Vagina (tissue), 2 donors: Measurements from ENCODE around the gene PAQR5. TPM values are rescaled to one million over a fixed set of nuclear protein-coding genes. Genes with fewer than 3 reads are reported as not detected.

Source experiments
- DNase-seq, 2 donors: peaks; one replicate each; pipeline ENCODE4 v3.0.0-alpha.2; 2017; ENCODE audit errors: extremely low spot score in 2 of 2
- H3K27ac ChIP-seq: fragments of 200-600 bp; sonication (generic); one replicate; pipeline ENCODE4 v1.5.1; 2019
- H3K27me3 ChIP-seq: fragments of 200-600 bp; sonication (generic); one replicate; pipeline ENCODE4 v1.5.1; 2019
- H3K36me3 ChIP-seq, 2 donors: fragments of 200-600 bp; sonication (generic); one replicate each; pipeline ENCODE4 v1.5.1; 2017 to 2019
- H3K4me1 ChIP-seq: fragments of 200-600 bp; sonication (generic); one replicate; pipeline ENCODE4 v1.5.1; 2019
- H3K4me3 ChIP-seq, 2 donors: fragments of 200-600 bp; sonication (generic); 1 replicate in 1 of 2; 2 replicates in 1 of 2; pipeline ENCODE4 v1.5.1; 2016 to 2019
- H3K9me3 ChIP-seq: fragments of 200-600 bp; sonication (generic); one replicate; pipeline ENCODE4 v1.5.1; 2019
- CTCF ChIP-seq, 3 experiments: fragments of 450-650 bp in 2 of 3; fragments of 200-600 bp in 1 of 3; sonication (generic) in 1 of 3; IDR thresholded peaks; one replicate each; pipeline ENCODE4 v1.5.1; 2017 to 2019; ENCODE audit warnings: antibody characterized with exemption in 3 of 3, mild to moderate bottlenecking in 2 of 3, moderate library complexity in 2 of 3
- POLR2A ChIP-seq, 2 donors: fragments of 450-650 bp; IDR thresholded peaks; one replicate each; pipeline ENCODE4 v1.6.1; 2017; ENCODE audit warnings: antibody characterized with exemption in 2 of 2, mild to moderate bottlenecking in 2 of 2, moderate library complexity in 2 of 2
- POLR2AphosphoS5 ChIP-seq, 2 donors: sonication (generic); formaldehyde crosslinking; IDR thresholded peaks; one replicate each; pipeline ENCODE4 v1.9.0; 2017; ENCODE audit warnings: antibody characterized with exemption in 2 of 2, mild to moderate bottlenecking in 2 of 2, low read depth in 1 of 2; ENCODE audit not compliant: insufficient read depth in 1 of 2
- intact Hi-C: fragments of 100-400 bp; cut with DNase I; formaldehyde crosslinking; loops from one replicate; pipeline ENCODE4 v1.15.1; 2023
- total RNA-seq: library from RNA; depleted of rRNA; stranded (reverse); fragments of >200 nt; gene quantifications from one replicate; pipeline ENCODE4 v1.2.3, GENCODE V29; 2016

Gene PAQR5
- total RNA-seq, 1 donor from 2014 or later: 9.1 TPM

- no peak overlapping the region for H3K4me3 ChIP-seq
- intact Hi-C loops: no loop called here
These were observed 23.5 kb upstream of the PAQR5 start for GRCh38 chr15:69275074-69275670.

GRCh38 chr15:69275933-69276560 is 22.7 kb upstream of the PAQR5 start:
- Histone ChIP-seq H3K36me3 (no peaks in the 10 kb centered on the region), H3K27ac (no peak overlapping the region), H3K27me3 (no peaks in the 10 kb centered on the region), H3K4me1 (peaks cover 5% of the 10 kb centered on the region), H3K9me3 (no peaks in the 10 kb centered on the region), H3K4me3 (no peak overlapping the region)
- intact Hi-C loops: no loop called here
- TF ChIP-seq CTCF (IDR thresholded peaks at IDR 0.05) (no peak), POLR2AphosphoS5 (IDR thresholded peaks at IDR 0.05; ENCODE audit: insufficient read depth in 1 of 2, low read depth in 1 of 2) (no peak), POLR2A (IDR thresholded peaks at IDR 0.05) (no peak)
- no peak for DNase-seq

More at GRCh38 chr15:69275074-69275670, 23.5 kb upstream of the PAQR5 start:
- Histone ChIP-seq H3K36me3 (peaks cover 0 to 2% of the 10 kb centered on the region in 2 donors), H3K9me3 (no peaks in the 10 kb centered on the region), H3K4me1 (peaks cover 5% of the 10 kb centered on the region), H3K27me3 (no peaks in the 10 kb centered on the region), H3K27ac (no peak overlapping the region)
- TF ChIP-seq POLR2A (IDR thresholded peaks at IDR 0.05): no peak
- no peak for TF ChIP-seq CTCF (IDR thresholded peaks at IDR 0.05)
- TF ChIP-seq POLR2AphosphoS5 (IDR thresholded peaks at IDR 0.05; ENCODE audit: insufficient read depth in 1 of 2, low read depth in 1 of 2): no peak
- DNase-seq: no peak

- TF ChIP-seq CTCF (IDR thresholded peaks at IDR 0.05) (no peak), POLR2A (IDR thresholded peaks at IDR 0.05) (no peak), POLR2AphosphoS5 (IDR thresholded peaks at IDR 0.05; ENCODE audit: insufficient read depth in 1 of 2, low read depth in 1 of 2) (no peak)
These were observed 21.4 kb upstream of the PAQR5 start for GRCh38 chr15:69277316-69277715.

GRCh38 chr15:69279636-69280035 is 19.1 kb upstream of the PAQR5 start:
- Histone ChIP-seq H3K27ac (no peak overlapping the region), H3K9me3 (no peaks in the 10 kb centered on the region), H3K4me3 (no peak overlapping the region), H3K36me3 (no peaks in the 10 kb centered on the region), H3K27me3 (no peaks in the 10 kb centered on the region), H3K4me1 (peaks cover 5% of the 10 kb centered on the region)
- intact Hi-C loops: no loop called here
- no peak for DNase-seq
- TF ChIP-seq POLR2A (IDR thresholded peaks at IDR 0.05): no peak
- no peak for TF ChIP-seq CTCF (IDR thresholded peaks at IDR 0.05)
- TF ChIP-seq POLR2AphosphoS5 (IDR thresholded peaks at IDR 0.05; ENCODE audit: insufficient read depth in 1 of 2, low read depth in 1 of 2): no peak

More at GRCh38 chr15:69277316-69277715, 21.4 kb upstream of the PAQR5 start:
- Histone ChIP-seq H3K36me3 (no peaks in the 10 kb centered on the region), H3K27ac (no peak overlapping the region), H3K27me3 (no peaks in the 10 kb centered on the region), H3K4me1 (peaks cover 5% of the 10 kb centered on the region), H3K4me3 (no peak overlapping the region), H3K9me3 (no peaks in the 10 kb centered on the region)
- intact Hi-C loops: no loop called here
- no peak for DNase-seq

- no peaks in the 10 kb centered on the region for H3K27me3 ChIP-seq
- H3K36me3 ChIP-seq: no peaks in the 10 kb centered on the region
- H3K4me1 ChIP-seq: peaks cover 5% of the 10 kb centered on the region
- no peaks in the 10 kb centered on the region for H3K9me3 ChIP-seq
- intact Hi-C loops: no loop called here
- TF ChIP-seq POLR2AphosphoS5 (IDR thresholded peaks at IDR 0.05; ENCODE audit: insufficient read depth in 1 of 2, low read depth in 1 of 2) (no peak), POLR2A (IDR thresholded peaks at IDR 0.05) (no peak), CTCF (IDR thresholded peaks at IDR 0.05) (no peak)
- H3K4me3 ChIP-seq: no peak overlapping the region
- DNase-seq: no peak
- H3K27ac ChIP-seq: no peak overlapping the region
These were observed 17.9 kb upstream of the PAQR5 start for GRCh38 chr15:69280783-69281182.
